ENCODE data around the gene TRIP12. TPM values are rescaled to one million over a fixed set of nuclear protein-coding genes. Genes with fewer than 3 reads are reported as not detected.
"Not testable (repeated sequence)": the region's sequence is repeated elsewhere in the genome, so short reads cannot be mapped to it uniquely, and the experiment has no call there.

Gene TRIP12
- total RNA-seq, 1 donor from 2014 or later = 207 TPM

GRCh38 chr2:229879191-229879950 is 42.4 kb downstream of the TRIP12 start:
- no peak for DNase-seq (ENCODE audit: low read depth in 2 of 2)

DNA sequence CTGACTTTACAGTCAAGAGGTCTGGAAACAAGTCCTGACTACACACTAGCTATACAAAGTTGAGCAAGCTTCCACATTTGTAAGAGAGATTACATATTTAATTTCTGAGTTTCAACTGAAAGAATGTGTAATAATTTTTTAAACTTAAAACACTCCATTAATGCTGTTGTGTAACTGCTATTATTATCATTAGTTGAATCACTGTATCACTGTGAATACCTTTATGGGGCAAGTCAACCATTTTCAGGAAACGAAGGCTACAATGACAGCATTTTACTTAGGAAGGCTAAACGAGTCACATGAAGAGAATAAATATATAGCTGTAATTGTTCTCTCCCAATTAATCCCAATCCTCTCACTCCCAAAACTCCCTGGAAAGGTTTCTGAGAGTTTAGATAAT is 46.3 kb downstream of the TRIP12 start:
- no peak for DNase-seq (ENCODE audit: low read depth in 2 of 2)

- DNase-seq (ENCODE audit: low read depth in 2 of 2) = no peak
Observed at GRCh38 chr2:229874647-229875046, 47.2 kb downstream of the TRIP12 start.

- peak; percentile 23 to 36 for DNase-seq (ENCODE audit: low read depth in 2 of 2)
Observed at GRCh38 chr2:229873123-229873581, 48.7 kb downstream of the TRIP12 start.

- no peak for DNase-seq (ENCODE audit: low read depth in 2 of 2)
Observed at GRCh38 chr2:229870903-229871656, 50.7 kb downstream of the TRIP12 start.

DNA sequence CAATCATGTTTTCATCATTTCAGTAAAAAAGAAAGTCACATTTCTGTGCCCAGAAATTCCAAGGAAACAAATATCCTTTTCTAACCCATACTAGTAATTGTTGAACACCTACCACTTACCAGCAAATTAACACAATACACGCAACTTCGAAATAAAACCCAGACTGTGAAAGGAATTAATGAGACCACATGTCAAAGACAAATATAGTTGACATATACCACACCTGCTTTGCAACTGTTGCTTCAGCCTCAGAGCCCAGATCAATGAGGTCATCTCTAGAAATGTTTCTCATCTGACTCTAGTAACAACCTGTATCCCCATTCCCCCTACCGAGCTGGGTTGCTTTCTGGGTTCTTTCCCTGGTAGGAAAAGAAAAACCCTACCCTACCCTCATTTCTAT is 52.6 kb downstream of the TRIP12 start:
- DNase-seq (ENCODE audit: low read depth in 2 of 2) = no peak

DNA sequence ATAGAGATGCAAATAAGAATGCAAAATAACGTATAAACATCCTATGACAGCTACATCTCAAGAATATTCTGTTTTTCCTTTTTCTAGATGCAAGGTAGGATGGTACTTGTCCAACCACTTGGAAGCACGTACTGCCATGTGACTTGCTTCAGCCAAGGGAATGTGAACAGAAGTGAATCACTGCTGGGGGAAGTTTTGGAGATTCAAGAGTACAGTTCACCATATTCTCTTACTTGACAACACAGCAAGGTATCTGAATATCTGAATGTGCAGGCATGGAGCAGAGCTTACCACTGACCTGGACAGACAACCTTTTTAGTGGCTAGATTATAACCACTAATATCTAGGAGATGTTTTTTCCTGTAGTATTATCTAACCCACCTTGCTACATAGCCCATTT is 53.0 kb downstream of the TRIP12 start:
- no peak for DNase-seq (ENCODE audit: low read depth in 2 of 2)

- no peak for DNase-seq (ENCODE audit: low read depth in 2 of 2)
Observed at GRCh38 chr2:229865033-229865432, 56.8 kb downstream of the TRIP12 start.

GRCh38 chr2:229861431-229861830 is 60.4 kb downstream of the TRIP12 start:
- no peak for DNase-seq (ENCODE audit: low read depth in 2 of 2)

- DNase-seq (ENCODE audit: low read depth in 2 of 2) = no peak
Observed at GRCh38 chr2:229860334-229860733, 61.5 kb downstream of the TRIP12 start.

- no peak for DNase-seq (ENCODE audit: low read depth in 2 of 2)
Observed at GRCh38 chr2:229858351-229858750, 63.5 kb downstream of the TRIP12 start.

DNA sequence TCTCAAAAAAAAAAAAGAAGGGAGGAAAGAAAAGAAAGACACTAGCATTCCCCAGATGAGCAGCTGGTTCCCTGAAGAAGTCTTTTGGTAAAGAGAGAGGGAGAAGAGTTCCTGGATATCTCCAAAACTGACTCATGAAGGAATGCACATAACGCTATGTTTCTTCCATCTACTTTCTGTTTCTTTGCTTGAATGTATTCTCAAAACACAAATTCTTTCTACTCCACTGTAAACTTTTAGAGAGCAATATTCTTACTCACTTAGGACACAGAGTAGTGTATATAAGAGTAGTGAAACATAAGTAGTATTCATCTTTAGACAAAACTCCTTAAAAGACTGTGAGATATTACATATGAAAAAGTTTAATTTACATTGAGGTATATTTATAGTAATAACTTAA is 64.2 kb downstream of the TRIP12 start:
- no peak for DNase-seq (ENCODE audit: low read depth in 2 of 2)

DNA sequence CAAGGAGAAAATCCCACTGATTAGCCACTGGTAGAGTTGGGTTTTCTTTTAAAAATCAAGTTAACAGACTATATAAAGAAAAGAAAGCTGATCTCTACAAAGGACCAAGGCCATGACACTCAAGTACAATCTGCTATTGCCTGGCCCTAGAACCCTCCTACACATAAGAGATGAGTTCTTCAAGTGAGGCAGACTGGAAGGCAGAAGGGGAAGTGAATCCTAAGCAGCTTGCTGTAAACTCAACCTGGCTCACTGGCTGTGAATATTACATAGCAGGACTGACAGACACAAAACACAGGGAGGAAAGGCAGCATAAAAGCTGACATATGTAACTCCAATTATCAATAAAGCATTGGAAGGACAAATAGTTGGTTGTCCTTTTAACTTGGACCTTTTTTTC is 65.4 kb downstream of the TRIP12 start:
- peak in 1 of 2 donors; percentile 12 for DNase-seq (ENCODE audit: low read depth in 2 of 2)

DNA sequence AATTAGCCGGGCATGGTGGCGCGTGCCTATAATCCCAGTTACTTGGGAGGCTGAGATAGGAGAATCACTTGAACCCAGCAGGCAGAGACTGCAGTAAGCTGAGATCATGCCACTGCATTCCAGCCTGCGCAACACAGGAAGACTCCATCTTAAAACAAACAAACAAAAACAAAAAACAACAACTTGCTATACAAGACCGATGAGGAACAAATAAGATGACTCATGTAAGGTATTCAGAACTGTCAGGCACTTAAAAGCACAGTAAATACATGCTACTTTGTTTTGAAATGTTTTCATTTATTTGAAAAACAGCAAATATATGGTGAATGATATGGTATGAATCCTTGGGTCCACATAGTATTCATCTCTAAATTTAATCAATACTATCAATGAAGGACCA is 66.7 kb downstream of the TRIP12 start:
- DNase-seq (ENCODE audit: low read depth in 2 of 2) = peak in 1 of 2 donors; percentile 19

- DNase-seq (ENCODE audit: low read depth in 2 of 2) = peak; percentile 92 to 98
Observed at GRCh38 chr2:229852565-229852964, 69.2 kb downstream of the TRIP12 start.

DNA sequence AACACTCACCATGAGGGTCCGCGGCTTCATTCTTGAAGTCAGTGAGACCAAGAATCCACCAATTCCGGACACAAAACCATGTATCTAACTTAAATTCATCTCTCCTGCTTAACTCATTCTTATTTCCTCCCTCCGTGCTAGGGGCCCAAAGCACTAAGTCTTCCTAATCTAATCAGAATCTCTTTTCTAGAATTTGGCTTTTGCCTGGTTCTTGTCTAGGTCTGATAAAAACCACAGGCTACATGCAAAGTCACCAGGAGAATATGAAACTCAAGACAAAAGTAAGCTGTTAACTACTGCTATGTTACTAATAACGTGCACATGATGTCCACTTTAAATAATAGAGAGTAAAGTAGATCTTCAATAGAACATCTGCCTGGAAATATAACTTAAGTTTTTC is 69.9 kb downstream of the TRIP12 start:
- DNase-seq (ENCODE audit: low read depth in 2 of 2) = peak in 1 of 2 donors; percentile 3

GRCh38 chr2:229850355-229851275 is 71.2 kb downstream of the TRIP12 start:
- DNase-seq (ENCODE audit: low read depth in 2 of 2) = not testable (repeated sequence)

DNA sequence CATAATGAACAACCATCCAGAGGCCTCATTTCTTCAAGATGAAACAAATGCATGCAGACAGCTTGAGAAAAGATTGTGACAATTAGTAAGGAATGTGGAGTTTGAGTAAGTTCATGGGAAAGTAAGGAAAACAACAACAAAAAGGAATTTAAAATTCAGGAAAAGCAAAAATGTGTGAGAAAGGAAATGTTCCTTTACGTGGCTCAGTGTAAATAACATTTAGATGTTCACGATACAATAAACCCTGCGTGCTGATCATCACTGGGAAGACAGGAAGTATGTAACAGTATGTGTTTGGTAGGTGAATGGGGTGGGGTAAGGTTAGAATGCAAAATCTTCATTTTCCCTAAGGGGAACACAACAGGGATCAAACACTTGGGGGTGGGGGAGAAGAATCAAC is 72.7 kb downstream of the TRIP12 start:
- DNase-seq (ENCODE audit: low read depth in 2 of 2) = peak; percentile 76 to 88

- DNase-seq (ENCODE audit: low read depth in 2 of 2) = no peak
Observed at GRCh38 chr2:229843613-229844012, 78.2 kb downstream of the TRIP12 start.

DNA sequence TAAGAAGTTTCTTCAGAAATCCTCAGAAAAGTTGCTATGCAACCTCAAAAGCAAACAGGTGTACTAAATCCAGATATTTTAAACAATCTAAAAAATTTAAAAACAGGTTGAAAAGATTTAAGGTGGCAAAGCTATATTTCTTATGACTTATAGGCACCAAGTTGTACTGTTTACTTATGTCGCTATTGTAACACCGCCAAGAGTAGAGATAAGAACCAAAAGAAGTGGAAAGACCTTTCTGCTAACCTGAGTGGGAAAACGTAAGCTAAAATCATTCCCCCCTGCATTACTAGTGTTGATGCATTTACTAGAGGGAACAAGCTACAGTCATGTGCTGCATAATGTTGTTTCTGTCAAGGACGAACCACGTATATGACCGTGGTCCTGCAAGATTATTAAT is 83.1 kb downstream of the TRIP12 start:
- DNase-seq (ENCODE audit: low read depth in 2 of 2) = no peak

- DNase-seq (ENCODE audit: low read depth in 2 of 2) = no peak
Observed at GRCh38 chr2:229836847-229837246, 85.0 kb downstream of the TRIP12 start.
